GM21515 (cell line): ENCODE data around the gene TSPAN9.

Experiments
- ATAC-seq: cut with Tn5 transposase; IDR thresholded peaks from one replicate; pipeline ENCODE4 v1.9.1; 2021; ENCODE audit not compliant: unreplicated experiment

The TSPAN9 gene

GRCh38 chr12:3097836-3098235 lies 20.7 kb downstream of the TSPAN9 start:
- ATAC-seq = no peak

- ATAC-seq = no peak
Measured at GRCh38 chr12:3098436-3098835, 21.3 kb downstream of the TSPAN9 start.

- ATAC-seq = no peak
Measured at GRCh38 chr12:3099146-3099545, 22.0 kb downstream of the TSPAN9 start.

GRCh38 chr12:3101309-3102024 lies 24.3 kb downstream of the TSPAN9 start:
- no peak for ATAC-seq

GRCh38 chr12:3102771-3103410 lies 25.7 kb downstream of the TSPAN9 start:
- no peak for ATAC-seq

- ATAC-seq = no peak
Measured at GRCh38 chr12:3103806-3104205, 26.6 kb downstream of the TSPAN9 start.

- no peak for ATAC-seq
Measured at GRCh38 chr12:3105690-3106479, 28.7 kb downstream of the TSPAN9 start.

GRCh38 chr12:3106579-3106978 lies 29.4 kb downstream of the TSPAN9 start:
- no peak for ATAC-seq

- ATAC-seq = no peak
Measured at GRCh38 chr12:3107071-3107583, 29.9 kb downstream of the TSPAN9 start.

GRCh38 chr12:3107954-3108353 lies 30.8 kb downstream of the TSPAN9 start:
- no peak for ATAC-seq

GRCh38 chr12:3110578-3110977 lies 33.4 kb downstream of the TSPAN9 start:
- no peak for ATAC-seq

- no peak for ATAC-seq
Measured at GRCh38 chr12:3113671-3114325, 36.6 kb downstream of the TSPAN9 start.

- no peak for ATAC-seq
Measured at GRCh38 chr12:3114671-3115070, 37.5 kb downstream of the TSPAN9 start.

- ATAC-seq = no peak
Measured at GRCh38 chr12:3115078-3115477, 37.9 kb downstream of the TSPAN9 start.

- no peak for ATAC-seq
Measured at GRCh38 chr12:3116106-3116844, 39.1 kb downstream of the TSPAN9 start.

GRCh38 chr12:3117144-3117581 lies 40.0 kb downstream of the TSPAN9 start:
- ATAC-seq = no peak

GRCh38 chr12:3117591-3118015 lies 40.4 kb downstream of the TSPAN9 start:
- ATAC-seq = no peak

GRCh38 chr12:3119192-3119755 lies 42.1 kb downstream of the TSPAN9 start:
- ATAC-seq = no peak

GRCh38 chr12:3119756-3120601 lies 42.8 kb downstream of the TSPAN9 start:
- ATAC-seq = no peak
